NB4 (cell line): ENCODE results near the gene ZMYND10.
A peak's percentile ranks its signal among the peaks of the same experiment; 100 is the strongest.
"Not testable (repeated sequence)": the region's sequence is repeated elsewhere in the genome, so short reads cannot be mapped to it uniquely, and the experiment has no call there.

ENCODE experiments used
- DNase-seq: peaks from one replicate; pipeline ENCODE4 v3.0.0; 2010; ENCODE audit warnings: low read depth
- H3K4me3 ChIP-seq: one replicate; pipeline ENCODE4 v1.5.1; 2011; ENCODE audit warnings: mild to moderate bottlenecking, low read depth, low read length, moderate library complexity
- CTCF ChIP-seq: IDR thresholded peaks from one replicate; pipeline ENCODE4 v1.5.1; 2012; ENCODE audit warnings: low read depth, low read length
- MAX ChIP-seq: IDR thresholded peaks from 2 replicates; pipeline ENCODE4 v1.6.1; 2011; ENCODE audit warnings: low read depth, low read length
- MYC ChIP-seq: IDR thresholded peaks from 2 replicates; pipeline ENCODE4 v1.6.1; 2011; ENCODE audit warnings: low read depth, low read length
- POLR2A ChIP-seq: IDR thresholded peaks from 2 replicates; pipeline ENCODE4 v1.6.1; 2011; ENCODE audit warnings: mild to moderate bottlenecking; ENCODE audit not compliant: insufficient read length; ENCODE audit errors: extremely low read depth

ZMYND10 gene

GRCh38 chr3:50317300-50317699 is 28.2 kb downstream of the ZMYND10 start:
- DNase-seq = no peak
- H3K4me3 ChIP-seq = no peak overlapping the region
- TF ChIP-seq CTCF (no peak), POLR2A (no peak), MAX (no peak), MYC (no peak)

- TF ChIP-seq MAX (no peak), POLR2A (no peak), CTCF (no peak), MYC (no peak)
- peak; percentile 46 for DNase-seq
- H3K4me3 ChIP-seq = no peak overlapping the region
These were observed 28.8 kb downstream of the ZMYND10 start for GRCh38 chr3:50316657-50317242.

GRCh38 chr3:50314816-50315215 is 30.7 kb downstream of the ZMYND10 start:
- no peak for DNase-seq
- TF ChIP-seq POLR2A = no peak
- no peak for TF ChIP-seq CTCF
- TF ChIP-seq MAX = no peak
- no peak for TF ChIP-seq MYC
- H3K4me3 ChIP-seq = no peak overlapping the region

GRCh38 chr3:50314342-50314741 is 31.2 kb downstream of the ZMYND10 start:
- no peak for DNase-seq
- TF ChIP-seq CTCF (no peak), POLR2A (no peak), MAX (no peak), MYC (no peak)
- H3K4me3 ChIP-seq = no peak overlapping the region

GRCh38 chr3:50312041-50312440 is 33.5 kb downstream of the ZMYND10 start:
- DNase-seq = not testable (repeated sequence)

GRCh38 chr3:50304601-50305000 is 40.9 kb downstream of the ZMYND10 start:
- no peak overlapping the region for H3K4me3 ChIP-seq
- no peak for DNase-seq
- TF ChIP-seq POLR2A (no peak), CTCF (no peak), MYC (no peak)

More at GRCh38 chr3:50312041-50312440, 33.5 kb downstream of the ZMYND10 start:
- not testable (repeated sequence) for H3K4me3 ChIP-seq
